DND-41 (cell line): ENCODE results near the gene PADI3.

ENCODE experiments used
- CTCF ChIP-seq: IDR thresholded peaks from 2 replicates; pipeline ENCODE4 v1.5.1; 2012; ENCODE audit warnings: borderline replicate concordance, low read length, moderate library complexity, mild to moderate bottlenecking; ENCODE audit not compliant: poor library complexity, severe bottlenecking; ENCODE audit errors: extremely low read depth
- EZH2 ChIP-seq: IDR thresholded peaks from 3 replicates; pipeline ENCODE4 v1.6.1; 2012; ENCODE audit warnings: borderline replicate concordance, low read depth, mild to moderate bottlenecking, moderate library complexity, low read length, inconsistent platforms; ENCODE audit not compliant: severe bottlenecking

DNA sequence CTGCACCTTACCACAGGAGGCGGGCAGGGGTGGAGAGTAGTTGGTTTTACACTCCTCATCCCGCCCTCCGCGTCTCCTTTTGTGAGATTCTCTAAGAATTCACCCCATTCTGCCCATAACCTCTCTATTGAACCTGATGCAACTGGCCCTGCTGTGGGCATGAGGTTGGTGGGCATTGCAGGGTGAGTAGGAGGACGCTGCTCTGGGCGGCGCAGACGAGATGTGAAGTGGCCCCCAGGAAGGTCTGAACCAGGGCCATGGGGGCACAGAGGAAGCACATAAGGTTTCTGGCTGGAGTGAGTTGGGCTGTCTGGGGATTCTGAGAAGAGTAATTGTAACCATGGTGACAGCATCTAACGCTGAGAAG, 35.1 kb upstream of the PADI3 start:
- TF ChIP-seq CTCF (no peak), EZH2 (no peak)
